Activated CD4-positive, alpha-beta memory T cell treated with anti-CD3 and anti-CD28 coated beads, Interleukin-2, amount 10 ng/mL, durations not matched to agents 7 days and 5 days (primary cell): Measurements from ENCODE around the gene TTC23. TPM values are rescaled to one million over a fixed set of nuclear protein-coding genes. Genes with fewer than 3 reads are reported as not detected.

Source experiments
- CTCF ChIA-PET: fragments of 350-600 bp; sonication (Branson Sonifier 250); formaldehyde crosslinking; loops from one replicate; lab custom pipeline; 2021; ENCODE audit warnings: antibody characterized with exemption, inconsistent platforms; lab: Charles Lee
- POLR2A ChIA-PET: fragments of 350-600 bp; sonication (Branson Sonifier 250); formaldehyde crosslinking; loops from one replicate; lab custom pipeline; 2021; ENCODE audit warnings: antibody characterized with exemption; lab: Charles Lee
- DNase-seq: peaks from one replicate; pipeline ENCODE4 v3.0.0-alpha.2; 2020
- H3K27ac Mint-ChIP-seq: one replicate; pipeline ENCODE4 v1.8.0; 2021; ENCODE audit warnings: mild to moderate bottlenecking, mixed read lengths
- H3K27me3 Mint-ChIP-seq: one replicate; pipeline ENCODE4 v1.8.0; 2021; ENCODE audit warnings: mixed read lengths
- H3K36me3 Mint-ChIP-seq: one replicate; pipeline ENCODE4 v1.8.0; 2021; ENCODE audit warnings: low read depth, mixed read lengths
- H3K4me1 Mint-ChIP-seq: one replicate; pipeline ENCODE4 v1.8.0; 2021; ENCODE audit warnings: mixed read lengths
- H3K4me3 Mint-ChIP-seq: one replicate; pipeline ENCODE4 v1.8.0; 2021; ENCODE audit warnings: mild to moderate bottlenecking, mixed read lengths
- H3K9me3 Mint-ChIP-seq: one replicate; pipeline ENCODE4 v1.8.0; 2021; ENCODE audit warnings: mixed read lengths
- total RNA-seq, 2 experiments: library from RNA; stranded (reverse); gene quantifications; one replicate each; pipeline ENCODE4 v1.2.3, GENCODE V29; 2021

The TTC23 gene
- total RNA-seq, 2 experiments from 2014 or later: 1.6 to 2.1 TPM

DNA sequence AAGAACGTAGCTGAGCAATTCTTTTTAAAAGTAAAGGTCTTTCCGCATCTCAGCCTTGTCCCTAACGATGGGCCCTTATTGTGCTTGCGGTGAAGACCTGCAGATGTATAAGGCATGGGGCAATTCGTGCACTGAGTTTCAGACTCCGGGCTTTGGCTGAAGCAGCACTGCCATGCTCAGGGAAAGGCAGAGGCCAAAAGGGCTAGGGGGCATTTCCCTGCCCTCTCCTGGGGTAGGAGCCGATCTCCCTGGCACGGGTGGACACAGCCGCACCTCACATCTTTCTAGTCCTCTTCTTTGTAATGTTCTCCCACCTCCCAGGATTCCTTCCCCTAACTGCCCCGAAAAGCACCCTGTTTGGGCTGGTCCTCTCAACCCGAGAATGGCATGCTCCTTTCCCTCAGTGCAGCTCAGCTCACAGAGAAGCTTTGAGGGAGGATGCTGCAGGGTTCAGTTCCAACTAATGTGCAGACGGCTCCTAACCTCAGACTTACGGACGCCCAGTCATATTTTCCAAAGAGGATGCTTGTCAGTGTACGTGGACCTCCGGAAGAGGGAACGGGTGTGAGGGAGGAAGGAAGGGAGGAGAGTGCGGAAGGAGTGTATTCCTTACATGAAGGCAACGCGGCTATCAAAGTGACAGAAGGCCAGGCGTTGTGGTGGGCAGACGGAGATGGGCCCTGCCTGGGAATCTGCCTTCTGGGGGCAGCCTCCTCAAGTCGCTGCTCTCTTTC is 83.3 kb downstream of the TTC23 start:
- no peak overlapping the region for H3K27ac Mint-ChIP-seq
- H3K4me3 Mint-ChIP-seq: no peak overlapping the region
- no peak for DNase-seq
- H3K36me3 Mint-ChIP-seq: no peaks in the 10 kb centered on the region
- peaks cover 2% of the 10 kb centered on the region for H3K4me1 Mint-ChIP-seq
- no peaks in the 10 kb centered on the region for H3K9me3 Mint-ChIP-seq
- CTCF ChIA-PET: no interaction called here
- no peaks in the 10 kb centered on the region for H3K27me3 Mint-ChIP-seq
- POLR2A ChIA-PET: no interaction called here

DNA sequence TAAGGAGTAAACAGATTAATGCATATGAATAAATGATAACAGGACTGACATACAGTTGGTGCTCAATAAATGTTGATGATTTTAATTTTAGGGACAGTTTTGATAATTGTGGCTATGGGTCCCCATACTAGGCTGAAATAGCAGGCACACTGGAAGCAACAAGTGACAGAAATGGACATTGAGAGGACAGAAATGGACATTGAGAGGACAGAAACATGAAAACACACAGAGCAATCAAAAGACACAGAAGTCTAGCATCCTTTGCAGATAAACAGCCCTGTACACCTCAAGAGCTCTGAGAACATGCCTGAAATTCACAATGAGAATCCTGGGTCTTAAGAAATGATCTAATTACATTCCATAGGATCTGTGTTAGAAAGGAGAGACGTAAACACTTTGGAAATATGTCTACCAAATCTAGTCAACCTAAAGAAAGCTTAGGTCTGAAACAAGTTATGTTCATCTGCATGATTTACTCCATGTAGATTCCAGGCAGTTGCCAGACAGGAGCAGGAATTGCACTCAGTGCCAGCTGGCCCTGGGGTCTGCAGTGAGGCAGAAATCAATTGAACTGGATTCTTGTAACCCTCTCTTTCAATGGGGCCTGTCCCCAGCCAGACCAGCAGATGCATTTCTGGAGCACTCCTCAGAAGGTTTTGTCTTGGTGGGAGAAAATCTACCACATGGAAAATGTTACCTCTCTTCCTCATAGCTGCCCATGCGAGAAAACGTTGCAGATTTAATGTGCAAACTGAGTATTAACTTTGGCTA is 84.2 kb downstream of the TTC23 start:
- no peak for DNase-seq
- no peak overlapping the region for H3K4me3 Mint-ChIP-seq
- H3K9me3 Mint-ChIP-seq: no peaks in the 10 kb centered on the region
- ChIA-PET POLR2A (no interaction called here), CTCF (no interaction called here)
- no peak overlapping the region for H3K27ac Mint-ChIP-seq
- peaks cover 2% of the 10 kb centered on the region for H3K4me1 Mint-ChIP-seq
- no peaks in the 10 kb centered on the region for H3K36me3 Mint-ChIP-seq
- no peaks in the 10 kb centered on the region for H3K27me3 Mint-ChIP-seq

DNA sequence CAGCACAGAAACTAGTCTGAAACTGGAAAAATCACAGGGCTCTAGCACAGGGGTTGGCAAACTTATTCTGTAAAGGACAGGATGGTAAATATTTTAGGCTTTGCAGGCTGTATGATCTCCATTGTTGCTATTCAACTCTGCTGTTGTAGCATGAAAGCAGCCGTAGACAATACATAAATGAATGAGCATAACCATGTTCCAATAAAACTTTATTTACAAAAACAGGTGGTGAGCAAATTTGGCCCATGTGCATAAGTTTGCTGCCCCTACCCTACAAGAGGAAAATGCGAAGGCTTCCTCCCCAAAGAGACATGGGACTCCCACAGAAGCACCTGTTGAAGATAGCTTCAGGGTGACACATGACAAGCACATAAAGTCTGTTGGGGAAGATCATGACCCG is 85.3 kb downstream of the TTC23 start:
- no peaks in the 10 kb centered on the region for H3K27me3 Mint-ChIP-seq
- H3K9me3 Mint-ChIP-seq: no peaks in the 10 kb centered on the region
- POLR2A ChIA-PET: no interaction called here
- no peaks in the 10 kb centered on the region for H3K36me3 Mint-ChIP-seq
- peaks cover 2% of the 10 kb centered on the region for H3K4me1 Mint-ChIP-seq
- no peak overlapping the region for H3K4me3 Mint-ChIP-seq
- CTCF ChIA-PET: no interaction called here
- no peak overlapping the region for H3K27ac Mint-ChIP-seq
- no peak for DNase-seq

DNA sequence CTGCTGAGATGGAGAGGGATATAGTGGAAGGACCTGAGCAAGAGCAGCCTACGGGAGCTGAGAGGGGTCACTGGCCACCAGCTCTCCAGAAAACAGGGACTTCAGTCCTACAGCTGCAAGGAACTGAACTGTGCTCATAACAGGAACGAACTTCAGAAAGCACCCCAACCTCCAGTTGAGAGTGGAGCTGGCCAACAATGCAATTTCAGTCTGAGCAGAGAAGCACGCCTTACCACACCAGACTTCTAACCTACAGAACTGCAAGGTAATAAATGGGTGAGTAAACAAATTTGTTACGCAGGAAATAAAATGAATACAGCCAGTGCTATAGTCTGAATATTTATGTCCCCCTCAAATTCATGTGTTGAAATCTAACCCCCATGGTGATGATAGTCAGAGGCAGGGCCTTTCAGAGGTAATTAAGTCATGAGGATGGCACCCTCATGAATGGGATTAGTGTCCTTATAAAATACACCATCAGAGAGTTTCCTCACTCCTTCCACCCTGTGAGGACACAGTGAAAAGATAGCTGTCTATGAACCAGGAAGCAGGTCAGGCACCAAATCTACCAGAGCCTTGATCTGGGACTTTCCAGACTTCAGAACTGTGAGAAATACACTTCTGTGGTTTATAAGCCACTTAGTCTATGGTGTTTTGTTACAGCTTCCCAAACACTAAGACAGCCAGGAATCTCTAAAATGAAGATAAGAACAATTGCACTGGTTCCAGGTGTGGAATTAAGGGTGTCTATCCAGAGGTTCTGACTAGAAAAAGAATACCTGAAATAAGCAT is 85.9 kb downstream of the TTC23 start:
- H3K4me1 Mint-ChIP-seq: peaks cover 2% of the 10 kb centered on the region
- no peaks in the 10 kb centered on the region for H3K36me3 Mint-ChIP-seq
- no peaks in the 10 kb centered on the region for H3K9me3 Mint-ChIP-seq
- ChIA-PET CTCF (no interaction called here), POLR2A (no interaction called here)
- H3K27ac Mint-ChIP-seq: no peak overlapping the region
- DNase-seq: no peak
- H3K4me3 Mint-ChIP-seq: no peak overlapping the region
- no peaks in the 10 kb centered on the region for H3K27me3 Mint-ChIP-seq

DNA sequence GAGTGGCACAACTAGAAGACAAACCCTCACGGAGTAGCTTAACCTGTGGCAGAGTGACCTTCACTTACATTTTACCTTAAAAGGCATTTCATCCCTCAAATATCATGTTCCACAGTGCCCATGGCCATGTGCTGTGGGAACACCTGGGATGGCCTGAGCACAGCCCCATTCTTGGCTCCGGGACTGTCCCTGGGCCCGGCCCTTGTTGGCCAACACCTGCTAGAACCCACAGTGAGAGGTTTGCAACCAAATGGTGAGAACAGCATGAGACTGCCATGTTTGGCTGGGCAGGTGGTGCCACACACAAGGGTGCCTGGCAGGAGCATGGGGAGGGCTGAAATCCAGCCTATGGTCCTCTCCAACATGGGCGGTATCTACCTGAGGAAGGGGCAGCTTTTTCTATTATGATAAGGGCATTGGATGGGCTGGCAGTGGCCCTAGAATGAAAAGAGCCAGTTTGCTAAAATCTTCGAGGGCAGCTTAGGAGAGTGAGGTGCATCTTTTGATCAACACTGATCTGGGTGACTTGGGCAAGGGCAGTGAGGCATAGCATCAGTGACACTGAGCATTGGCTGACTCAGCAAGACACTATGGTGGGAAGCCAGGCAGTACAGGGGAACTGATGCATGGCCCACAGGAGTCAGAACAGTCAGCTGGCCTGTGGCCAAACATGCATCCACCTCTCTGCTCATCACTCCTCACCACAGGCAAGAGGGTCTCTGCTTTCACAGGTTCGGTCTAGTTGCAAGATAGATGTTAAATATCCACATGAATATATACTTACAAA is 90.6 kb downstream of the TTC23 start:
- H3K36me3 Mint-ChIP-seq: no peaks in the 10 kb centered on the region
- POLR2A ChIA-PET: no interaction called here
- H3K27me3 Mint-ChIP-seq: no peaks in the 10 kb centered on the region
- H3K4me1 Mint-ChIP-seq: peaks cover 11% of the 10 kb centered on the region
- DNase-seq: no peak
- no peaks in the 10 kb centered on the region for H3K9me3 Mint-ChIP-seq
- CTCF ChIA-PET: interaction anchor here (0.7 kb wide), 1 partner anchor 10 kb away, joined by 3 read pairs; no protein-coding TSS in a partner anchor
- no peak overlapping the region for H3K27ac Mint-ChIP-seq
- no peak overlapping the region for H3K4me3 Mint-ChIP-seq

DNA sequence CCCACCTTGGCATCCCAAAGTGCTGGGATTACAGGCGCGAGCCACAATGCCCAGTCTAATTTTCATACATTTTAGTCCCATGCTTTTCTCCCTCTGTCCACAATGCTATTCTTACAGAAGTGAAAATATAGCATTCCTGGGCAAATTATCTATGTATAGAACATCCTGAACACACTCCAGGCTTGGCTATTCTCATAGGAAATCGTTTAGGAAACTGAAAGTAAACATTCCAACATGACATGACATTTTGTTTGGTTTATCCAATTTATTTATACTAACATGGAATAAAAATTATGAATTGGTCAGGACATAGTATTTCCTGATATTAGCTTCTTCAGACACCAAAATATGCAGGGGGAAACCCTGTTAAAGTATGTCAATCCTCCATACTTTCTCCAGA is 91.9 kb downstream of the TTC23 start:
- Mint-ChIP-seq H3K36me3 (no peaks in the 10 kb centered on the region), H3K4me1 (peaks cover 10% of the 10 kb centered on the region), H3K4me3 (no peak overlapping the region), H3K27ac (no peak overlapping the region), H3K27me3 (no peaks in the 10 kb centered on the region), H3K9me3 (no peaks in the 10 kb centered on the region)
- POLR2A ChIA-PET: no interaction called here
- CTCF ChIA-PET: no interaction called here
- no peak for DNase-seq

DNA sequence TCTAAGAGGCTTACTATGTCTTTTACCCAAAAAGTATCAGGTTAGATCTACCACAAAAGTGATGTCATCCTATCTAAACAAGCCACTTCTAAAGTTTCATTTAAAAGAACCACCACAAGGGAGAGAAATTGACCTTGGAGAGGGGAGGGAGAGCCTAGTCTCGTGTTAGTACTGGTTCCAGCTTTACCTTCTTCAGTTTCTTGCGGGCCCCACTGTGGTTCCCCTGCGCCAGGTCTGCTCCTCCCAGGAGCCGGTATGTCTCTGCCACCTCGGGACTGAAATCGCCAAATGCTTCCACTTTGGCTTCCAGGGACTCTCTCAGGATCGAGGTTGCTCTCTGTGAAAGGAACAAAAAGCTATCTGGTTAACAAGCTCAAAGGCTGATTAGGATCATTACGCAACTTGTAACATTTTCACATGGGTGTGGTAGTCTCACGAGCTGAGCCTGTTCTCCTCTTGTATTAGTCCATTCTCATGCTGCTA is 93.4 kb downstream of the TTC23 start:
- no peak overlapping the region for H3K27ac Mint-ChIP-seq
- ChIA-PET CTCF (no interaction called here), POLR2A (no interaction called here)
- H3K27me3 Mint-ChIP-seq: no peaks in the 10 kb centered on the region
- DNase-seq: no peak
- no peaks in the 10 kb centered on the region for H3K36me3 Mint-ChIP-seq
- peaks cover 10% of the 10 kb centered on the region for H3K4me1 Mint-ChIP-seq
- H3K4me3 Mint-ChIP-seq: no peak overlapping the region
- H3K9me3 Mint-ChIP-seq: no peaks in the 10 kb centered on the region

DNA sequence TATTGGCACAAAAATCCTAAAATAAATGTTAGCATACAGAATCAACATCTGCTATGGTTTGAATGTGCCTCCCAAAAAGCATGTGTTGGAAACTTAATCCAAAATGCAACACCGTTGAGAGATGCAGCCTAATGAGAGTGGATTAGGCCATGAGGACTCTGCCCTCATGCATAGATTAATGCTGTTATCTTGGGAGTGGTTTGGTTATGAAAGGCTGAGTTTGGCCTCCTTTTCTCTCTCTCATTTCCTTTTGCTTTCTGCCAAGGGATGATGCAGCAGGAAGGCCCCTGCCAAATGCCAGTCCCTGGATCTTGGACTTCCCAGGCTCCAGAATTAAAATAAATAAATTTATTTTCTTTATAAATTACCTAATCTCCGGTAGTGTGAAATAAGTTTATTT is 95.1 kb downstream of the TTC23 start:
- H3K27ac Mint-ChIP-seq: no peak overlapping the region
- CTCF ChIA-PET: no interaction called here
- no peaks in the 10 kb centered on the region for H3K36me3 Mint-ChIP-seq
- POLR2A ChIA-PET: no interaction called here
- DNase-seq: no peak
- H3K4me1 Mint-ChIP-seq: peaks cover 10% of the 10 kb centered on the region
- H3K27me3 Mint-ChIP-seq: no peaks in the 10 kb centered on the region
- H3K9me3 Mint-ChIP-seq: no peaks in the 10 kb centered on the region
- no peak overlapping the region for H3K4me3 Mint-ChIP-seq

DNA sequence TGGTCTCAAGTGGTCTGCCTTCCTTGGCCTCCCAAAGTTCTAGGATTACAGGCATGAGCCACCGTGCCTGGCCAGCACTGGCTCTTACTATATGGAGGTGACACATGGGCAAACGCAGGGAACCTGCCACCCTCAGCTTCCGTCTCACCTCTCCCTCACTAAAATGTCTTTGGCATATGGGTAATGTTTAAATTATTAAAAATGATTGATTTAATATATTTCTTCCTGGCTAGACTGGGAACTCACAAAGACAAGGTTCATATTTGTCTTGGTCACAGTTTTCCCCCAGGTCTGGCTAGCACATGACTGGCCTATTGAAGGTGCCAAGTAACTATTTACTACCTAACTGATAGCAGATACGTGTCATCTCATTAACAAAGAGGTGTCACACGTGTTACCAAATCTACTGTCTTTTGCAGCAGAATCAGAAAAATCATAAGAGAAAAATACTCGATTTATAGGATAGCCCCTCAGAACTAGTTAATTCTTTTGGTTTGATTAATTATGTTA is 96.3 kb downstream of the TTC23 start:
- Mint-ChIP-seq H3K27me3 (no peaks in the 10 kb centered on the region), H3K4me1 (peaks cover 10% of the 10 kb centered on the region), H3K9me3 (no peaks in the 10 kb centered on the region), H3K4me3 (no peak overlapping the region), H3K36me3 (no peaks in the 10 kb centered on the region), H3K27ac (no peak overlapping the region)
- ChIA-PET POLR2A (no interaction called here), CTCF (no interaction called here)
- DNase-seq: no peak

DNA sequence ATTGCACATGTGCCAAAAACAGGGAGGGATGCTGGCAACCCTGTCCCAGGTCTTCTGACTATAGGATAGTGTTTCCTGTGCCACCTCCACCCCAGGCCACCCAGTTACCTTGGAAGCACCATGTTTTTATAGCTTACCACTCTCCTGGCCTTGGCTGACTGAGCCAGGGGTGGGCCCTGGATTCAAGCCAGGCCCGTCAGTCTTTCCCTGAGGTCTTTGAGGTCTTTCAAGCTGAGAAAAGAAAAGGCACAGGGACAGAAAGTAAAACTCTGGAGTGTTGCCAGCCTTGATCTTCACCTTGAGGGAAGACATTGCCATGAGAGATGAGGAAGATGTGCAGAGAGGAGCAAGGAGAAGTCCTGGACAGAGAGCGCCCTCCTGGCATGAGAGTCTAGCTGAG is 98.2 kb downstream of the TTC23 start:
- CTCF ChIA-PET: no interaction called here
- POLR2A ChIA-PET: no interaction called here
- H3K4me1 Mint-ChIP-seq: peaks cover 5% of the 10 kb centered on the region
- H3K36me3 Mint-ChIP-seq: no peaks in the 10 kb centered on the region
- H3K27ac Mint-ChIP-seq: no peak overlapping the region
- no peaks in the 10 kb centered on the region for H3K27me3 Mint-ChIP-seq
- no peak overlapping the region for H3K4me3 Mint-ChIP-seq
- H3K9me3 Mint-ChIP-seq: no peaks in the 10 kb centered on the region
- no peak for DNase-seq

DNA sequence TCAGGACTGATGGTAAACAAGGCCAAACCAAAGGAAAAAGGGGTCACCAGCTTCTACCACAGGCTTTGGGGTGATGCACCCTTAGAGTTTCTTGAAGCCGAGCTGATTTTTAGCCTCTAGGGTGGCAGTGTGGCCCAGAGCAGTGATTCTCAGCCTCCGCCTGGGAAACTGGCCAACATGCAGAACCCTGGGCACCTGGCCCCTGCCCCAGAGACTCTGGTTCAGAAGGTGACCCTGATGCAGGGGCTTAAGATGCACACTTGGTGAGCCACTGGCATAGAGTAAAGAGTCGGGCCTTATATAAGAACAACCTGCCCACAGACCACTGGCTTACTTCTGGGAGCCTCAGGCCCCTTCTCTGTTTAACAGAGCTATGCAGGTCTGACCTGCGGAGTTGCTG is 100.0 kb downstream of the TTC23 start:
- H3K27me3 Mint-ChIP-seq: no peaks in the 10 kb centered on the region
- no peak overlapping the region for H3K27ac Mint-ChIP-seq
- ChIA-PET POLR2A (no interaction called here), CTCF (interaction anchor here (1.6 kb wide), 1 partner anchor 9 kb away, joined by 3 read pairs; no protein-coding TSS in a partner anchor)
- no peak overlapping the region for H3K4me3 Mint-ChIP-seq
- no peaks in the 10 kb centered on the region for H3K9me3 Mint-ChIP-seq
- no peaks in the 10 kb centered on the region for H3K36me3 Mint-ChIP-seq
- H3K4me1 Mint-ChIP-seq: no peaks in the 10 kb centered on the region
- no peak for DNase-seq

DNA sequence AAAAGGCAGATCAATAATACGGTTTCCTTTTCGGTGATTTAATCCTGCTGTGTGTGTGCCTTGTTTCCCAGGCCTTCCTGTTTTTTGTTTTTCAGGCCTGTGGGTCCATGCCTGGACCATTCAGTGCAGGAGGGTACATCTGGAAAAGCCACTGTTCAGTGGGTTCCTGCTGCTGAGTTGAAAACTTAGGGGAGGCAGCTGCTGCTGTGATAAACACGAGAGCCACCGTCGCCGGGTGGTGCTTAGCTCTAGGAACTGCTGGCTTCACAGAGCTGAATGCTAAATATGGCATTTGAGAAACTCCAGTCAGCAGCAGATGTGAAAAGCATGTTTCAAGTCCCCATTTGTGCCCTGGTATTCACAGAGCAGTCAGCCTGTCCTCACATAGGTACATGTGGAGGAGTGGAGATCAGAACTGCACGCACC is 100.5 kb downstream of the TTC23 start:
- no peaks in the 10 kb centered on the region for H3K9me3 Mint-ChIP-seq
- H3K27ac Mint-ChIP-seq: no peak overlapping the region
- no peak for DNase-seq
- H3K4me3 Mint-ChIP-seq: no peak overlapping the region
- no peaks in the 10 kb centered on the region for H3K27me3 Mint-ChIP-seq
- ChIA-PET POLR2A (no interaction called here), CTCF (interaction anchor here (1.6 kb wide), 1 partner anchor 10 kb away, joined by 3 read pairs; no protein-coding TSS in a partner anchor)
- H3K4me1 Mint-ChIP-seq: no peaks in the 10 kb centered on the region
- H3K36me3 Mint-ChIP-seq: no peaks in the 10 kb centered on the region
